ENCODE results near the gene BCAS3. TPM values are rescaled to one million over a fixed set of nuclear protein-coding genes. Genes with fewer than 3 reads are reported as not detected.

BCAS3 gene
- polyA plus RNA-seq, 4 donors, result 17.7 to 31.6 (median 28.4) TPM

DNA sequence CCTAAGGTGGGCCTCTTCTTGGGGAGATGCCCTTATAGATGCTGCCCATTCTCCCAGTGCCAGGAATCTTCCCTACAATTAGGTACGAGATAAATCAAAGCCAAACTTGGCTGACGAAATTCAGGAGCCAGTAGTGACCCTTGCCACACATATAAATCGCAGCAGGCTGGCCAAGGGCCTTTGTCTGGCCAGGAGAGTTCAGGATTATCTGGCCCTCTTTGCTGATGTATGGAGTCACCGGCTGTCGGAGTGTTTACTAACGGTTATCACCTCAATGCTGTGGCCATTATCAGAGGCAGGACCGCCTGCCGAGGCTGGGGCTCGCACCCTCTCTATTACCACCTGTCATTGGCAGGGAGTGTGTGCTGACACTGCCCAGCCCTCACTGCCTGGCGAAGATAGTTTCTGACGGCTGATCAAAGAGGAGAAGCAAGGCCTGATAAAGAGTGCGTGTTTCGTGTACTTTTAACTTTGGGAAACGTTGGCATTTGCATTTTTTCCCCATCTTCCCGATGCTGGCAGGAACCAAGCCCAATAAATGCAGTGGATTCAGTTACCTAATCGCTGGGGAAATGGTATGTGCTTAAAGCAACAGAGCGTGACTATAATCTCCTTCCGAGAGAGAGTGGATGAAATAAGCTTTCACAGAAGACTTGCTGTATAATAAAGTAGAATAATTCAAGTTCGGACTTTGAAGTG is 689.2 kb downstream of the BCAS3 start:
- no peak for DNase-seq (ENCODE audit: low read depth in 4 of 4, low spot score in 3 of 4)

DNA sequence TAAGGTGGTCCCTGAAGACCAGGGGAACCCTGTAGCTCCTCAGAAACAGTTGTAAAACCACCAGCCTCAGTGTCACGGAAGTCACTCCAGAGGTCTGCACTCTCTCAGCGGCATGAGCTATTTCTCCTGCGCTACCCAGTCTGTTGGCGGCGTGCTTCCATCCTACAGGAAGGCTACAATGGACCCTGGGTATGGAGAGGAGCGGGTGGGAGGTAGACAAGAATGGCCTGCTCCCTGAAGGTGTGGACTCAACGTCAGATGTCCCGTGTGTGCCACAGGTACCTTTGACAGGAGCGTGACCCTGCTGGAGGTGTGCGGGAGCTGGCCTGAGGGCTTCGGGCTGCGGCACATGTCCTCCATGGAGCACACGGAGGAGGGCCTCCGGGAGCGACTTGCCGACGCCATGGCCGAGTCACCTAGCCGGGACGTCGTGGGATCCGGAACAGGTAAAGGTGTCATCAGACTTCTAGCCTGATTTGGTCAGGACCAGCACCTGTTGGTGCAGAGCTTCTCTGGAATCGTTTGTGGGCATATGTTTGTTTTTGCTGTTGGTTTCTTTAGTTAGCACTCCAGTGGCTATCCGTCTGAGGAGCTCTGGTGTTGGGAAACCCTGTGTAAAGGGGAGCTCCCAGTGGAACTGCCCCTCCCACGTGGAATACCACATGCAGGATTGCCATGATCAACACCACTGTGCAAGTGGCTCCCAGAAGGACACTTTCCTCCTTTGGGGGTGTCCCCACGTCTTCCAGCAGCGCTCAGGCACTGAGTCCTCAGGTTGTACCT is 690.6 kb downstream of the BCAS3 start:
- DNase-seq (ENCODE audit: low read depth in 4 of 4, low spot score in 3 of 4), result no peak

DNA sequence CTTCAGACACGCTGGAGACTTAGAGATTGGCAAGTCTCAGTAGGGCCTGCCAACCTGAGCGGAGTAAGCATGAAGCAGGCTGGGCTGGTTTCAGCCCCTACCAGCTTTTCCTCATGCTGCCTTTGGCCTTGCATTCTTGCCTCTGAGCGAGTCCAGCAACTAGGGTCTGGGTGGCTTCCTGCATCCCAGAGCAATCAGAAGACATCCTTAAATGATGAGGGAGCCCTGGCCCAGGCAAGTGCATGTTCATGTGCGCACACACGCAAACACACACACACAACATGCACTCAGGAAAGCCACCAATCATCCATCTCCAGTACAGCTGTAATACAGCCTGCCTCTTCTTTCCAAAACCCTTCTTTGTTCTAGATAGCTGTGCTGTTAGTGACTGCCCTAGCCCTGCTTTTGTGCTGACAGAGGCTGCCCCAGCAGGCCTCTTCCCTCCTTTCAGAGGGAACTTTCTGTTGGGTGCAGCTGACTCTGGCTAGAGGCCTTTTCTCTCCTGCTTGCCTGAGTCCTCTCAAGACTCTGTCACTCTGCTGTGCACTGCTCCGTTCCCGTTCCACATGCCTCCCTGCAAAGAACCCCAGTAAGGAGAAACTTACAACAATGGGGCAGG is 691.3 kb downstream of the BCAS3 start:
- DNase-seq (ENCODE audit: low read depth in 4 of 4, low spot score in 3 of 4), result no peak

DNA sequence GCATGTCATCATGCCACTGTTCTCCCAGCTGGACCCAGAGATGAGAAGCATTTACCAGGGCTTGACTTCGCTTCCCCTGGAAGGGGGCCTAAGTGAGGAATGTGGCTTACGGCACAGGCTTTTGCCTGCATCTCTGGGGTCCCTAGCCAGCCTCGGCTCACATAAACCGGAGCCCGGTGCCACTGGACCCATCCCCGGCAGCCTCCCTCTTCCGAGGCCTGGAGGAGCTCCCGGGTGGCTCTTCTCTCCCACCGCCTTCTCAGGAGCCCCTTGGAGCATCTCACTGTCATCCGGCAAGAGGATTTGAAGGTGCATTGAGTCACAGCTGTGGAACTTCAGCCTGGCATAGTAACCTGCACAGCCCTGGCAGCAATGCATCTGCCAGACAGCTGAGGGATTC is 692.1 kb downstream of the BCAS3 start:
- DNase-seq (ENCODE audit: low read depth in 4 of 4, low spot score in 3 of 4), result no peak

DNA sequence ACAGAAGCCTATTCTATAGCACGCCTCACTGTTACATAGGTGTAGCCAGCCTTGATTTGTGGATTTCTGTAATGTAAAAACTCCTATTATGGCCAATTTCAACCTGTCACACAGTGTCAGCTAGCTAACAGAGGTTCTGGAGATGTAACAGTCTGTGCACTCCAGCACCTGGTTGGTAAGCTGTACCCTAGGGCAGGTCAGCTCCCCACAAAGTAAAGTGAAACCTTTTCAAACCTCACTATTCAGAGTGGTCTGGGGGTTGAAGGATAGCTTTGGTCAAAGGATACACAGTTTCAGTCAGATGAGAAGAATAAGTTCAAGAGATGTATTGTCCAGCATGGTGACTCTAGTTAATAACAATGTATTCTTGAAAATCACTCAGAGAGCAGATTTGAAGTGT is 693.5 kb downstream of the BCAS3 start:
- DNase-seq (ENCODE audit: low read depth in 4 of 4, low spot score in 3 of 4), result no peak

DNA sequence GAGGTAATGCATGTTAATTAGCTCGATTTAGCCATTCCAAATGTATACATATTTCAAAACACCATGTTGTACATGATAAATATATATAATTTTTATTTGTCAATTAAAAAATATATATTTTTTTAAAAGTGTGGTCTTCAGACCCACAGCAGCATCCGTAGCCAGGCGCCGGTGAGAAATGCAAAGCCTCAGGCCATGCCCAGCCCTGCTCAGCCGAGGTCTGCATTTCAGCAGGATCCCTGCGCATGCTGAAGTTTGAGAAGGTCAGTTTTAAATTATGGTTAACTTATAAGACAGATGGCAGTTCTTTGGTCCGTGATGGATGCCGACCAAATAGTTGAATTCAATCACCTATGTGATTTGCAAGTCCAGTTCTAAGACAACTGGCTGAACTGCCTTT is 694.0 kb downstream of the BCAS3 start:
- DNase-seq (ENCODE audit: low read depth in 4 of 4, low spot score in 3 of 4), result no peak

DNA sequence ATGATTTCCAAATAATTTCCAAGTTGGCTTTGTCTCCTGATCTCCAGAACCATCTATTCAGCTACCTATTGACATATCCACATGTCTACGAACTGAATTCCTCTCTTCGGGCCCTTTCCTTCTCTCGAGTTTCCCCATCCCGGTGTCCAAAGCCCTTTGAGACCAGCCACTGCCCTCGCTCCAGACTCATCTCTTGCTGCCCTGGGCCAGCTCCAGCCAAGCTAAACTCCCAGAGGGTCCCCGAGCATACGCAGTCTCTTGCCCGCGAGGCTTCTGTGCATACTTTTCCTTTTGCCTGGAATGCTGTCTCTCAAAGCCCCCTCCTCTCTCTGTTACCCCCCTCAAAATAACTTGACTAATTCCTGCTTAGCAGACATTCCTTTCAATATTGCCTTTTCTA is 694.8 kb downstream of the BCAS3 start:
- no peak for DNase-seq (ENCODE audit: low read depth in 4 of 4, low spot score in 3 of 4)

DNA sequence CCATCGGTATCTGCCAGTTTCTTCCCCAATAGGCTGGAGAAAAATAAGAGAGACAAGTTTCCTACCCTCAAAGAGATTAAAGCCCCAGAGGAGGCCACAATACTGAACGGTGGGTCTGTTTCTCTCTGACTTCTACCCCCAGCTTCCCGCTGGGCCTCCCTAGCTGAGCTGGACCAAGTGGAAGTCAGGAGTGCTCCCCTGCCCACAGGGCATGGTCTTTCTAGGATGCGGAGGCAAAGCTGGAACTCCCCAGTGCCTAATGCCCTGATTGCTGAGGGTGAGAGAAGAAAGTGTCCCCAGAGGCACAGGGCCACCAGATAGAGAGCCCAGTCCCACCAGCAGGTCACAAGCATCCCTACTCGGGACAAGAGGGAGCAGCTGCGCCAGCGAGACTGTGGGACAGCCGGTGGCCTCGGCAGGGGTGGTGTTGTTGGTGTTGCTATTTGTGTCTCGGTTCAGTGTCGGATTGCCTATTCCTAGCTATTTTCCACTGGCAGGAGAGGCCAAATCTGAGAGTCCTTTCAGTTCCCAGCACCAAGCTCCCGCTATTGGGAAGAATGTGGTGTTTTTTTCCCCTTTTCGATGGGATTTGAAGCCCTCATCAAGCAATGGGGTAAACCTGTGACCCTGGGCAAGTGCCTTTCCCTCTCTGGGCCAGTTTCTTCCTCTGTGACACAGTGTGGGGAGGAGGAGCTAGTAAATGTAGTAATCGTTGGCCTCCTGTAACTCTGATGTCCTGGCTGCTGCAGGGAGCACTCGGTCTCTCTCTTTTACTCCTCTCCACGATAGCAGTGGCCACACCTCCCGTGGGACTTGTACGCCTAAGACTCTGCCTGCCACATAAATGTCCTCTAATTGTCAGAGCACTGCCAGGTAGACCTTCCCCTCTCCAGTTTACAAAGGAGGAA is 699.5 kb downstream of the BCAS3 start:
- DNase-seq (ENCODE audit: low read depth in 4 of 4, low spot score in 3 of 4), result no peak

DNA sequence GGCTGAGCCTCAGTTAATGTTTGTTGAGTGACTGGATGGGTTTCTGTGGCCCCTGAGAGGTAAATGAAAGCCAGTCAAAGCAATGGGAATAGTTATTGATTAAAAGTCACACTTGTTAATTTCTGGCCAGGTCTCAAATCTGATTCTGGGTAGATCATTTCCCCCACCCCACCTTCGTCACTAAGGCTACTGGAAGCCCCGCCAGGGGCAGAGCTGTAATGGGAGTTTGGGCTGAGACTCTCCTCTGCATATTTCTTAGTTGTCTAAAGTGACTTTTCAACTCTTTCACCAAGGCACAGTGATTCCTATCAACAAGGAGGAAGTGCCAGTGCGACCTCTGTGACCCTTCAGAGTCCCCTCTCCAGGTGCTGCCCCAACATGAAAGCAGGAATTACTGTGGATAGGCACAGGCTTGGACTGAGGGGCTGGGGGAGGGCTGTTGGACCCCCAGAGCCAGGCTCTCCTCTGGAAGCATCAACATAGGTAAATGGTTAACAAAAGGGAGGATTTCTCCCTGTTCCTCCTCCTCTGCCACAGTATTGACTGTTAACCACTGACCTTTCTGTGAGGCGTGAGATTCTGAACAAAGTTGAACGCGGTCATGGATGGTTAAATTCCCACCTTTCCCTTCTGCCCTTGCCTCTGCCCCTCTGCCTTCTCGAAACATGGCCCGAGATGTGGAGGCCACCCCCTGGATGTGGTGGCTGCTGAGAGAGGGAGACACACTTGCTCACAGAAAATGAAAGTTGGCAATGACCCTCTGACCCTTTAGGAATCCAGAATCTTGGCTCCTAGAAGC is 701.2 kb downstream of the BCAS3 start:
- DNase-seq (ENCODE audit: low read depth in 4 of 4, low spot score in 3 of 4), result no peak

DNA sequence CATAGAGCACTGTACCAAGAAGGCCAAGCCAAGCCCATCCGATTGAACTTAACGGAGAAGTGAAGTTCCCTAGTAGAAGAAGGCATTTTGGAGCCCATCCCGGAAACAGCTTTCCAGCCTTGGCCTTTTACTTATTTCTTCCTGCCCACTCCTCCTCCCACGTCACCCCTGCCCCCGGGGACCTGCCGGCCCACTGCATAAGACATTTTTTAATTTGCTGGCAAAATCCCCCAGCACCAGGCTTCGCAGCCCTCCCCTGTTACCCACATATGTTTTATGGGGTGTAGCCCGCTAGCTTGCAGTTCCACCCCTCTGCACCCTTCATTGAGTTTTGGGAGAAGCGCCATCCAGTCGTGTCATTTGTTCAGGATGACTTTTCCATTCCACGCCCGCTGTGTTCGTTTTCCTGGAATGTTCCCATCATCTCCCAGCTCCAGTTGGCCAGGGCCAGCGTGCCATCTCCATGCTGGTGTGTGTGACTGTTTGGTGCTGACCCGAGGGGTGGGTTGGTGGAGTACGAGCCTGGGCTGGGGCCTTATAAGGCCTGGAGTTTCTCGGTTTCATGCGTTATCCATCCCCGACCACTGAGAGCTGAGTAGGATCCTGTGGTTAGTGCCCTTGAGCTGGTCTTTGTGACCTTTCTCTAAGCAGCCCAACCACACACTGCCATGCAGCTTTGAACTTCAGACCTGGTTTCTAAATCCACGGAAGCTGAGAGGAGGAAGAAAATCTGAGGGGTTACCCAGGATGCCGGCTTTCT is 702.0 kb downstream of the BCAS3 start:
- DNase-seq (ENCODE audit: low read depth in 4 of 4, low spot score in 3 of 4), result no peak

DNA sequence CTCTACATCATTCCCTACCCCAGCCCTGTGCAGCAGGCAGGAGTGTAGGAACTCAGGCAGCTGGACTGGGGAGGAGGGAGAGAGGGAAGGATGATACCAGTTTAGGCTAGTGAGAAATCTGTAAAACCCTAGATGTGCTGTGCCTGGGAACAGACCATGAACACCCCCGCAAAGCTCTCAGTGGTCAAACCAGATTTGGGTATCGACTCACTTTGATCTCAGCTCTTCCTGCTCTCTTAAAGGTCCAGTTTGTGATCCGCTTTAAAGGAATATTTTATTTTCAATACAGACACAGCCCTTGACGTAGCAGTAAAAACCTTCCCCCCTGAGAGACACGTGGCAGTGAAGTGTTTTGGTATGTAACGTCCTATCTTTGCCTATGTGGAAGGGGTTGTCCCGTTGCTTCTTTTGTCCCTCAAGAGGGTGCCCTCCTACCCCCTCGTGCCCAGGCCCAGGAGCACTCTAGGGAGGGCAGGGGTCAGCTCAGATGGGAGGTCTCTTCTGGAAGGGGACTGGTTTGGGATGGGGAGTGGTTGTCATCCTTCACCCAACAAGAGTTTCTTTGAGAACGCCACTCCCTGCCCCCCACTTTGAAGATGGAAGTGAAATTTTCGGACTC is 702.7 kb downstream of the BCAS3 start:
- DNase-seq (ENCODE audit: low read depth in 4 of 4, low spot score in 3 of 4), result no peak

DNA sequence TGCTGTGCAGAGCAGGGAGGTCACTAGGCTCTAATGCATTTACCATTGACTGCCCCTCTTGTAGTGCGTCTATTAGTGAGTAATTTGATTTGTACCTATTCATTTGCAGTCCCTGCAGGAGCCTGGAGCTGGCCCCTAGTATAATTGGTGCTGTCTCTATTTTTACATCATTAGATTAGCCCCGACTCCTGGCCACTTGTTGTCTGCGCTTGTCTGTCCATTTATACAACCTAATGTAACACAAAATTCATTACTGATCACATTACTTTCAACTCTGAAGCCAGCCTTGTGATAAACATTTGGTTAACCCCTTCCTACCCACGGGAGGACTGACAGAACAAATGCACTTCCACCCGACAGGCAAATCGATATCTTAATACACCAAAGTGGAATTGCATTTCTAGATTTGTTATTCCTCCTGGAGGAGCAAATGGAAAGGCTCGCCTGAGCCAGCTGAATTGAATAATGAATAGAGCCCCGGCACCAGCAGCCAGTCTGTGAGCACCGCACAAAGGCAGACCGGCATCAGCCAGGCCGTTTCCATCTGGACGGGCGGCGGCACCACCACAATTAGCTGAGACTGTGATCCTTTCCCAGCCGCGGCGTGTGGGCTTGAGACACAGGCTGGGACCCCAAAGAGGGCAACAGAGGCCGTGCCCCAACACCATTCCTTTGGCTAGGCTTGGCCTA is 703.3 kb downstream of the BCAS3 start:
- DNase-seq (ENCODE audit: low read depth in 4 of 4, low spot score in 3 of 4), result no peak

DNA sequence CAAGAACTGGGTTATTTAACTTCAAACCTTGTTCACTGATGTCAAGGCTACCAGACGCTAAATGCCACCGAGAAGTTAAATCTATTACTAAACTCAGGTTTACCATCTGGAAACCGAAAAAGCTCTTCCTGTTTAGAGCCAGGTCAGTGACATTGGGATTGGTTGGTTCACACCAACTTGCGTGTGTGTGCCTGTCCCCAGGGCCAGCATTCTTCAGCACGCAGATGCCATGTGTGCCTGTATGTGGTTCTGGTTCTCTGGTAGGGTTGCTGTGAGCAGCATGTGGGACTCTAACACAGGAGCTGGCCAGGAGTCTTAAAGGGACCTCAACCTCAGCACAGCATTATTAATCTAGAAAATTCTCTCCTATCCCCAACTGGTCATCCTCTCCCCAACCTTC is 703.9 kb downstream of the BCAS3 start:
- DNase-seq (ENCODE audit: low read depth in 4 of 4, low spot score in 3 of 4), result no peak

DNA sequence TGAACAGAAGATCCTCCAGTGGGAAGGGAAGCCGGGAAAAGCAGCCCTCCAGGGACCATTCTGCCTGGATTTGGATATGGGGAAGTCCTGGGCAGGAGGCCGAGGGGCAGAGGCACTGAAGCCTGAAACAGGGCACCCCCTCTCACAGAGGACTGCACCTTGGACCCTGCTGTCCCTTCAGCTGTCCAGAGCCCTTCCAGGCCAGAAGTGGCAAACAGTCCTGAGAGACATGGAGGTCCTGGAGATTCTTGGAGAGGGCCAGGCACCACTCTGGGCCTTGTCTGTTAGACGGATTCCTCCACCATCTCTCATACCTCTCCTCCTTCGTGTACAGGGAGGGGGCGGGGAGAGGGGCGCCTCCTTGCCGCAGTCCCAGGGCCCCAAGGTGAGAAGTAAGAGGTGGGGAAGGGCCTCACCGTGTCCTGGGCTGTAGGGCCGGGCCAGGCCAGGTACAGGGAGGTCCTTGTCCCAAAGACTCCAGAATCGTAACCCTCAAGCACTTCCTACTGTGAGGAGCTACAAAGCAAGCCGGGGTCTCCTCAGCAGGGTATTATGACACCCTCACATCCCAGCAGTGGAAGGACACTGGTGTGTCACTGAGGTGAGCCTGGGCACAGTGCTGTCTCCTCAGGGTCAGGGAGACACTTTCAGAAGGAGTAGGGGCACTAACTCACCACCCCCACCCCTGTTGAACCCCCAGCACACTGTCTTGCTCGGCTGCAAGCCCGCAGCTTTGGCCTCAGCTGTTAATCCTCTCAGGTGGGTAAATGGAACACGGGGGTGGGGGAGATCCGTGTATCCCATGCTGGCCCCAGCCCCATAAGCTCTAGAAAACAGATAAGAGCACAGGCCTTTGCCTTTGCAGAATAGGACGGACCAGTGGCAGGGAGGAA is 705.4 kb downstream of the BCAS3 start:
- no peak for DNase-seq (ENCODE audit: low read depth in 4 of 4, low spot score in 3 of 4)

DNA sequence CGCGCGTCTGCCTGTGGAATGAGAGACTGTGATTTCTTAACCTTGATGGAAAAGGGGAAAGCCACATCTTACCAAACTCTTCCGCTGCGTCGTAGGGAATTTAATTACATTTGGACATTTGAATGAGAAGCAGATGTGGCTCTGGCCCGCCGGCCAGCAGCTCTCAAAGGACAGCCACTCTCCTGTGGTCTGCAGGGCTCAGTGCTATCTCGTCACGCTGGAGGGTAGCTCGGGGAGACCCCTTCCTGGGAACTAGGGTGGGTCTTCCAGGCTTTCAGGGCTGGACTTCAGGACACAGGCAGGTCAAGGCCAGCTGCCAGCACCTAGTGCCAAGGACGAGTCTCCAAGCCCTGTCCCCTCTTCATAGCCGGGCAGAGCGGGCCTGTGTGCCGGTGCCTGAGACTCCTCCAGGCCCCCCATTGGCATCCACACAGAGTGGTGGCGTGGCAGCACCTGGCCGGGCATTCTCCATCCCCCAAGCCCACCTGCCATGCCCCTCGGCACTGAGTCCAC is 706.1 kb downstream of the BCAS3 start:
- no peak for DNase-seq (ENCODE audit: low read depth in 4 of 4, low spot score in 3 of 4)

DNA sequence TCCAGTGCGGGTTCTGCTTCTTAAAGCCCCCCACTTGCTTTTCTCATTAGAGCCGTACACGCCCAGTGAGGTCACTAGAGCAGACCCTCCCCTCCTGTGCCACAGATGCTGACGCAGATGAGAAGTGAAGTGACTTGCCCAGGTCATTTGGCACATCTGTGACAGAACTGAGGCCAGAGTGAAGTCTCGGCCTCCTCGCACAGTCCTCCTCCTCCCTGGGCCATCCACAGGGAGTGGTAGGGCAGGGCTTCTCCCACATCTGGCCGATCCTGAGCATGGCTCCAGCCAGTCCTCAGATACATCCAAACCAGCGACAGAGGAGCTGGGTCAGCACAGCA is 706.7 kb downstream of the BCAS3 start:
- no peak for DNase-seq (ENCODE audit: low read depth in 4 of 4, low spot score in 3 of 4)

Data from left renal pelvis (tissue), 4 donors.